Kasumi-1 (cell line): ENCODE data around the gene NOP9.
A peak's percentile ranks its signal among the peaks of the same experiment; 100 is the strongest.

Experiments
- DNase-seq, 2 experiments: peaks; one replicate each; lab custom pipeline; 2025; lab: John Stamatoyannopoulos, UW

NOP9 gene

DNA sequence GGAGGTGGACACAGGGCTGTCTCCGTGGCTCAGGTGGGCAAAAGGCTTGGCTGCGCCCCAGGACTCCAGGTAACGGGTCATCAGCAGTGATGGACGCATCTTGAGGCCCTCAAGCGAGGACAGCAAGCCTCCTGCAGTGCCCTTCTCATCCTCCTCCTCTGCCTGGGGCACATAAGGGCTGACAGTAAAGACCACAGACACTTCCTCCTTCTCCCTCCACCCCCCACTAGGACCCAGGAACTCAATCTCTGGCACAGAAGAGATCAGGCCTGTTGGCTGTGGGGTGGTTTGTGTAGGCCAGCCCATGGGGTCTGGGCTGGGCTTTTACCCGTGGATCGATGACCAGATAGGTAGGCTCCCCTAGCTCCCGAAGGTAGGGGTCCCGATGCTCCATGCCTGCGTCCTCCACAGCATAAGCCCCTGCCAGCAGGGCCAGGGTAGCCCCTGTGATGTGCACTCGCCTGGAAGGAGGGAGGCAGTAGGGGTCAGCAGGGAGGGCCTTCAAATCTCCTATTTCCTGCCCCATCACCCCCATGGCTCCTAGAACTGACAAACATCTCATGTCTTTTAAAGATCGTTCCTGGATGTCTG, 29.5 kb downstream of the NOP9 start:
- peak; percentile 50 to 73 for DNase-seq

DNA sequence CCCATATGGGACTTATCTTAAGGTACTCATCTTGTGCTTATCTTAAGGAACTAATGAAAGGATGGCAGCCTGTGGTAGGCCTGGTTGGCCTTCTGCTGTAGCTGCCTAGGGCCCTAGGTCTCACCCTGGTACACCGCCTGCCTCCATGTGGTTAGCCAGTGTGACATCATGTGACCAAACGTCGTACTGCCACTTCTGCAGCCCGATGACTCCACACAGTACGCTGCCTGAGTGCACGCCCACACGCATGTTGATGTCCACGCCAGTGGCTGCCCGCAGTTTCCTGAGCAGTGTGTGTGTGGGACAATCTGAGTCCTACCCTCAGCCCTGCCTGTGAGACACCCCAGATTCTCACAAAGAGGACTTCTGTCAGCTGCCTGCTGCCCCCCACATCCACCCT, 30.1 kb downstream of the NOP9 start:
- no peak for DNase-seq

DNA sequence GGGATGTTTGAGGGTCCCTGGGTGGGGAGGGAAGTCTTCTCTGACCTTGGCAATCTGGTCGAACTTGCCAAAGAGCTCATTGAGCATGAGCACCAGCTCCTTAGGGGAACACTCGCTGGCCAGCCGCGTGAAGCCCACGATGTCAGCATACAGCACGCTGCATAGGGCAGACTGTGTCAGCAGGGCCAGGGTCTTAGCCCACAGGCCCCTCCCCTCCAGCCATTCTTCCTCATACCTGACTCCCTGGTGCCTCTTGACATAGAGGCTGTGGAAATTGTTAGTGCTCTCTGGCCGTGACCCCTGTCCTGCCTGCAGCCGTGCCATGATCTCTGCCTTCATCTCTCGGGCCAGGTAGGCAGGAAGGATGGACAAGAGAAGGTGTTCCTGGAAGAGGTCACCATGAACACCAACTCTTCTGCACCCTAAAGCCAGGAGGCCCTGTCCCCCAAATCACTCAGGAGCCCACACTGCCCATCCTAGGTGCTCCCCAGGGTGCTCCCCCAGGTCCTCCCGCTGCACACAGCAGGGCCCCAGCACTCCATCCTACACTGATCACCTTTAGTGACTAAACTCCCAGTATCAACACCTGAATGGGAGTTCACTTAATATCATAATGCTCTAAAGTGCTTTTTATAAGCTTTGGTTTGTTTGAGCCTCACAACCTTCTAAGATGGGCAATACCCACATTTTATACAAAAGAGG, 31.5 kb downstream of the NOP9 start:
- DNase-seq = no peak

DNA sequence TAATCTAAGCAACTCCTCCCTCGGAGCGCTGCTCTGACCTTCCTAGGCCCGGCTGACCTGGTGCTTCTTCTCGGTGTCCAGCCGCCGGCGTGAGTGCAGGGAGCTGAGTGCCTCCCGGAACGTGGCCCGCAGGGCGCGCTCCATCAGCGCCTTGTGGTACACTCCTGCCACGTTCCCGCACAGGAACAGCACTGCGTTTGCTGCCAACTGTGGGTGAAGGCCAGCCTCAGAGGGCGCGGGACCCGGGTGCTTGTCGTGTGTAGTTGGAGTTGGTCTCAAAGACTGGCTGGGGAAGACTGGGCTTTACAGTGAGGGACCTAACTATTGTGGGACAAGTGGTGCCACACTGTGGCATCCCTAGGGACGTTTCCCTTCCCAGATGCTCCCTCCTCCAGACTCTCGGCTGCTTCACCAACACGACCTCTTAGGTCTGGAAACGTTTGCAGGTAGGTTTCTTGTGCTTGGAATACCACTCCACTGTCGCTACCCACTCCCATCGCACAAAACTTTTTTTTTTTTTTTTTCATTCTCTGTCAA, 32.1 kb downstream of the NOP9 start:
- no peak for DNase-seq

DNA sequence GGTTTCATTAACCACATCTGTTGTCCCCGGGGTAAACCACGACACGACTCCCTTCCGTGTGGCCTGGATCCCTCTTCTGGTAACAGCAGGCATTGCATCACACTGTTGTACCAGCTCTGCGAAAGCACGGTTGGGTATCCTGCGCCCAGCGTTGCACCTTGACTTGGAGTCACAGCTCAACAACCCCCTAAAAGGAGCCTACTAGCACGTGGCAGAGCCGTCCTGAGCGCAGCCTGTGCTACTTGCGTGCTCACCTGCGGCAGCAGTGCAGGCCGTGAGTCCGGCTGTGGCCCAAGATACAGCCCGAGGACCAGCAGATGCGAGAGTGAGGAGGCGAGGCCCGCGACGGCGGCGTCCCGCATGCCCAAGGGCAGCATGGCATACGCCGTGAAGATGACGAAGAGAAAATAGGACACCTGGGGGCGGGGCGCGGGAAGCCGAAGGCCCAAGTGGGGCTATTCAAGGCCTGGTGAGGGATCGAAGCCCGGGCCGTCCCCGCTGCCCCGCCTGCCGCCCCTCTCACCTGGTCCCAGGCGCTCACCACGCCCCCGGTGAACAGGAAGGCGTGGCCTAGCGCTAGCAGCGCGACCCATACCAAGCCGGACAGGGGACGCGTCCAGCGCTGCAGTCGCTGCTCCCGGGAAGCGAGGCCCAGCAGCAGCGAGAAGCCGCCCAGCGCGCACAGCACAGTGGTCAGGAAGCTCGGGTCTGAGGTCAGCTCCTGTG, 32.8 kb downstream of the NOP9 start:
- DNase-seq = peak; percentile 78 to 81

DNA sequence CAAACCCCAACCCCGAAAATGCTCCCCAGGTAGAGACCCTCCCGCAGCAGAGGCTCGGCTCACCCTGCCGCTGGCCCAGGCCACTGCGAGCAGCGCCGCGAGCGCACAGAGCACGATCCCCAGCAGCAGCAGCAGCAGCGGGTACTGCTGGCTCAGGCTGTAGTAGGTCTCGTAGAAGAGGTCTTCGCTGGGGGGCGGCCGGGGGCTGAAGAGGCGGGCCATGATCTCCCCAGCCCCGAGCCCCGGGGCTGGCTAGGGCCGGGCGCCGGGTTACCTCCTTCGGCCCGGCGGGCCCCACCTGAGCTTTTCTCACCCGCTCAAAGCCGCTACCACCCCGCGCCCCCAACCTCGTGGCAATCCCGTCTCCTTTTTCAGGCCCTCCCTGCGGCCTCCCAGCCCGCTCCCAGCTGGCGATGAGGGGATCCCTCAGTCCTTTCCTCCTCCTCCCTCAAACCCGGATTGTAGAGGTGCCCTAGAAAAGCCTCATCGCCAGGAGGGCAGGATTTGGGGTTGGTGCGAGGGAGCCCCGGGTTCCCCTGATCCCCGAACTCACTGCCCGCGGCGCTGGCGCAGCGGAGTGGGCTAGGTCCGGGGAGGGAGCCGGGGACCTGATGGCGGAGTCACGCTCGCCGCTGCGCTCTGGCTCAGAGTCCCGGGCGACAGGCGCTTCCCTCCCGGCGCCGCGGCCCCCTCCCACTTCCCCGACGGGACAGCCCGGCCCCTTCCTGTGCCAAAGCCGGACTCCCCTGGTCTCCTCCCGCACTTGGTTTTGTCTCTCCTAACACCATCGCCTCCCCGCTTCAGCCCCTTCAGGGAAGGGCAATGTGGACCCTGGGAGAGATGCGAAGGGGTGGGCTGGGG, 35.0 kb downstream of the NOP9 start, which contains the start of gene ADCY4:
ADCY4 (minus strand) TSS at position 641 of the 861 bp plus-strand sequence; CDS start at position 222, 419 bp downstream.
- DNase-seq = no peak

DNA sequence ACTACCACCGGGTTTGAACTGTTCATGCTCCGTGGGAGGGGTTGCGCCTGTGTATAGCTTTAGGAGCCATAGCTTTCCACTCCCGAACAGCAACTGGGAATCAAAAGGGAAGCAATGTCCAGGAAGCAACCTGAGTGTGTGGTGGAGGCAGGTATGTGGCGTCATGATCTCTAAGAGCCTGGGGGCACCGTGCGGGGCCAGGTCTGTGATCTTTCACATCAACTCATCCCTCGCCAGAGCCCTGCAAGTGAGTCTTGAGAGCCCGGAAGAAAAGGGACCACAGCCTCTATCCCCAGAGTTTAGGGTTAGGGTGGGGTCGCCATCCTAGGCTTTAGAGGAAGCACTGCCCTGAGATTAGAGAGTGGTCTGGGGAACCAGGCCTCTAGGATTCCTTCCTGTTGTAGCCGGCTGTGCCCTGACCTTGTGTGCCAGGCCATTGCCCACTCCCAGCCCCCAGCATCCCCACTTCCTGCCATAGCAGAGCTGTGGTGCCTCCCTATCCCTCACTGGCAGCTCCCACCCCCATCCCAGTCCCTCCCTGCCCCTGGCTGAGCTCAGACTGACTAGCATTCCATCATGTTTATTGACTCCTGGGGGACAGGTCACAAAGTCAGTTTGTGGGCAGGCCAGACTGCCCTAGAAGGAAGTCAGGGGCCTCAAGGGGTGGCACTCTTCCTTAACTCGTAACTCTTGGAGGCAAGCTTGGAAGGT, 36.0 kb downstream of the NOP9 start:
- DNase-seq = no peak

DNA sequence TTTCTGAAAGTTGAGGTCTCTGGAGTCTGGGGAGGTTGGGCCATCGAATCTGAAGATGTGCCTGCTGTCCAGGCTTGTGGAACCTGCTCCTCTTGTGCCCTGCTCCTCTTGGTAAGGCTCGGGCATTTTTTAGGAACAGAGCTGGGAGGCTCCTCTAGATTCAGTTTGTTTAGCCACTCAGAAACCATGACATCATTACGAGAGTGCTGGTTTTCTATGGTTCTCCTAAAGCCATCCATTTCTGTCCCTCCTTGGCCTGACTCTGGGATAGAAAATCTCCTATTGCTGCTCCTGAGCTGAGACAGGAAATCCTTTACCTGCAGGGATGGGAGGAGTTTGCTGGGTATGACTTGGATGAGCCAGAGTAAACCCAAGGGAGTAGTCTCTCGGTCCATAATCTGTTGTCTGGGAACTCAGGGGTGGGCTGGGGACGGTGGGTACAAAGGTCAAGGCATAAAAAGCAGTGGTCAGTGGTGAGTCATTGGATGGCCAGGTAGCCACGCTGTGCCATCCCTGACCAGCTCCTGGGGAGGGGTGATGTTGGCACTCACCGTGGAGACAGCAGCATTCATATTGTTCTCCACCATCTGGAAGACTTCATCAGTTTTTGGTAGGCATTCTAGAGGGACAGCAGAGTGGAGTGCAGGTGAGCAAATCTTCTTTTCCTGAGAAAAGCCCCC, 37.6 kb downstream of the NOP9 start:
- no peak for DNase-seq

DNA sequence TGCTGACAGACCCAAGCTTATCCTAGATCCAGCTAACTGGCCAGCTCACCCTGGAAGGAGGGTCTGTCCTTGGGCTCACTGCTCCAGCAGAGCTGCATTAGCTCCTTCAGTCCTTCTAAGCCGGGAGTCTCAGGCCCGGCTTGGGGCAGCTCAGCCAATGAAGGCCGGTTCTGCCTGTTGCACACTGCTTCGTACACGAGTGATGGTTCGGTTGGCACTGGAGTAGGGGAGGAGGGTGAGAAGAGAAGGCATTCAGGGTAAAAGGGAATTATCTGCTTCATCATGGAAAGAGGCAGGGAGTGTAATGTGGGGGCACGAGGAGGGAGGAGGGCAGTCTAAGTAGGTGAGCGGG, 38.1 kb downstream of the NOP9 start:
- DNase-seq = no peak

DNA sequence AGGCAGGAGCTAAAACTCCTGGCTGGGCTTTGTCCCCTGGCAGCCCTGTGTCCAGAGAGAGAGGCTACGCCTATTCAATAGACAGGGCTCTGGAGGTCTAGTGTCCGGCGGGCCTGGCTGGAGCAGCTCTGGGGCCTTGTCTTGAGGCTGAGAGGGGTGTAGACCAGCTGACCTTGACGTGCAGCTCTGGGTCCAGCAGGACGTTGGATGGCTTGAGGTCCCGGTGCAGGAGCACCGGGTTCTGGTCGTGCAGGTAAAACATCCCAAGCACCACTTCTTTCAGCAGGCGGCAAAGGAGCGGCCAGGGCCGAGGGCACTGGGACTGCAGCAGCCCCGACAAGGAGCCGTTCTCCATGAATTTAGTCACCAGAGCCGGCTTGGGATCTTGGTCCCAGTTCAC, 39.2 kb downstream of the NOP9 start:
- DNase-seq = no peak

DNA sequence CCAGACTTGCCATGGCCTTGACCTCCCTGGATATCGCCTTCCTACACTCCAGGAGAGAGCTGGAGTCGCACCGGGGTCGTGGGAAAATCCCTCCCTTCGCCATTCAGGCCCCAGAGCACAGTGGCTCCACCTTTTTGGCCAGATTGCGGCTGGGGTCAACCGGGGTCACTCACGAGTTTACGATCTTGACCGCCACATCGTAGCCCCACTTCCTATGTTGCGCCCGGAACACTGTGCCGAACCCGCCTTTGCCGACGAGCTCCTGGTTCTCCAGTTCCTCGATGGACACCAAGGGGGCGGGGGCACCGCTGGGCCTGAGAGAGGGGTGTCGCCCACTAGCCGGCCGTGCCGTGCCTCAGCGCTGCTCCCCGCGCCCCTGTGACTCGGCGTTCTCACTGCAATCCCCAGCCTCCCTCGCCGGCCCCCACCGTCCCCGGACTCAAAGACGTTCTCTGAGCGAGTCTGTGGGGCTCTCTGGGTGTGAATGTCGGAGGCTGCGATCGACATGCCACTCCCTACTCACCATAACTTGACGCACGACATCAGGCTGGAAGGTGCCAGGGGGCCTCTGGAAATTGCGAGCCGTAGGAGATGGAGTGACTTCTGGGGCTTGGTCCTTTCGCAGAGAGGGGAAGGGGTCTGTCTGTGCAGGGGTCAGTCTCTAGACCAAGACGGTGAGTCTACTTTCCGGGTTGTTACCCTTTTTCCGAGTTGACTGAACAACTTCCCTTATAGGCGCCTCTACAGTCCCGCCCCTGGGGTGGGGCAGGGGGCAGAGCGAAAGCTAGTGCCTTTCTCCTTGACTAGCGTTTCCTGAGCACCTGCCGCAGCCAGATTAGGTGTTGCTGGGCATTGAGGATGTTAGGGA, 39.9 kb downstream of the NOP9 start, which contains the start of gene RIPK3:
RIPK3 (minus strand) TSS at position 708 of the 868 bp plus-strand sequence; CDS start at position 543, 165 bp downstream.
- DNase-seq = peak; percentile 23 to 34

DNA sequence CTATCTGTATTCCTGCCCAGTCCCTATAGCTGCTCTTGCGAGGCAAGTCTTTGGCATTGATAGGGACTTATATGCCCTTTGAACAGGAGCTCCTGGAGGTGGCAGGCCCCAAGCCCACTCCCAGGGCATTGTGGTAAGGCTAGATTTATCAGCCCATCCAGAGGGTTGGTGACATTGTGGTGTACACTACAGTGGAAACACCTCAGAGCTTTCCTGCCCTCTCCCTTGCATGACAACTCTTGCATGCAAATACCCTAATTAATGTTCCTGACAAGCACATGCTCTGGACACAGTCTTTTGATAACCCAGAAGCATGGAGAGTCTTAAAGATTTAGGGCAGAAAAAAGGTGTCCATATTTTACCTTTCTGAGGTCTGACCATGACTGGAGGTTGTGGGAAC, 41.0 kb downstream of the NOP9 start:
- no peak for DNase-seq

DNA sequence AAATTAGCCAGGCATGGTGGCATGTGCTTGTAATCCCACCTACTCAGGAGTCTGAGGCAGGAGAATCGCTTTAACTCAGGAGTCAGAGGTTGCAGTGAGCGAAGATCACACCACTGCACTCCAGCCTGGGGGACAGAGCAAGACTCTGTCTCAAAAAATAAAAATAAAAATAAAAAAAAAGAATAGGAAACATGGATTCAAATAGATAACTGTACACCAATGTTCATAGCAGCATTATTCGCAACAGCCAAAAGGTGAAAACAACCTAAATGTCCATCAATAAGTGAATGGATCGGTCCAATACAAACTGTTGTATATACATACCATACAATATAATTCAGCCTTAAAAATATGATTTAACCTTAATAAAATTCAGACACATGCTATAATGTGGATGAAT, 43.2 kb downstream of the NOP9 start:
- no peak for DNase-seq

DNA sequence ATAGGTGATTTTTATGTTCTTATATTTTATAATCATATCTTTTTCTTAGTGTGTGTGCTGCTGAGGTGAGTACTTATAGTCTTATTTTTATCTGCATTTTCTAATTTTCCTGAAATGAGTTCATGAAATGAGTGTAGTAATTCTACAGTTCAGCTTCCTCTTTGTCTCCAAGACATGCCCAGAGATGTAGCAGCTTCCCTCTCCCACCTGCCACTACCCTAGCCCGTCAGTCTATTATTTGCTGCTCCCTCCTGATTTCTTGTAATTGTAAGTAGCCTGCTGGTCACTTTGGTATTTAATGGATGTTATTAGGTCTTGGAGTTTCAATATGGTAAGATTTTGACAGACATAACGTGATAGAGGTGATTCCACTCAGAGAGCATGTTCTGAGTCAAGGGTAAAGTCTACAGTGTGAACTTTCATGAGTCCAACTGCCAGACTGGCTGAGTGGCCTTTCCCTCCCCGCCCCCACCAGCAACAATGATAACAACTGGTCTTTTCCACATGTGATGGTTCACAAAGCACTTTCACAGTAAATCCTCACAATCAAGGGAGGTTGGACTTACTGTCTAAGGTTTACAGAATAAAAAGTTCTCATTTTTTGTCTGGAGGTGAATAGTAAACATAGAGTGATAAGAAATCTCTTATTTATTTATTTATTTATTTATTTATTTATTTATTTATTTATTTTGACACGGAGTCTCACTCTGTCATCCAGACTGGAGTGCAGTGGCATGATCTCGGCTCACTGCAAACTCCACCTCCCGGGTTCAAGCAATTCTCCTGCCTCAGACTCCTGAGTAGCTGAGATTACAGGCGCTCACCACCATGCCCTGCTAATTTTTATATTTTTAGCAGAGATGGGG, 44.4 kb downstream of the NOP9 start:
- no peak for DNase-seq

DNA sequence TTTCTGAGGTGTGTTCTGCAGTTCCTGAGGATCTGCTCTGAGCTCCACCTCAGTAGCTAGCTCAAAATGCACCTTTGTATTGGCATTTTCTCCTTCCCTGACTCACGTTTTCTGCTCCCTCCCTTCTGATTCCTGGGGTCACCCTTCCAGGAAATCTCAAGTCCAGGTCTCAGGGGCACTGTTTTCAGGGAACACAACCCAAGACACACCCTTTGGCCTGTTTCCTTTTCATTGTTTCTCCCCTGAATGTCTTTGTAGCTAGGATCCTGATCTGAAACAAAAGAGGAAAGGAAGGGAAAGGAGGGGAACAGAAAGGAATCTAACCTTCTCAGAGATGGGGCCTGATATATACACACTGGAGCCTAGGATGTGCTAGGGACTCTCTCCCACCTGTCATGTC, 47.5 kb downstream of the NOP9 start:
- no peak for DNase-seq

DNA sequence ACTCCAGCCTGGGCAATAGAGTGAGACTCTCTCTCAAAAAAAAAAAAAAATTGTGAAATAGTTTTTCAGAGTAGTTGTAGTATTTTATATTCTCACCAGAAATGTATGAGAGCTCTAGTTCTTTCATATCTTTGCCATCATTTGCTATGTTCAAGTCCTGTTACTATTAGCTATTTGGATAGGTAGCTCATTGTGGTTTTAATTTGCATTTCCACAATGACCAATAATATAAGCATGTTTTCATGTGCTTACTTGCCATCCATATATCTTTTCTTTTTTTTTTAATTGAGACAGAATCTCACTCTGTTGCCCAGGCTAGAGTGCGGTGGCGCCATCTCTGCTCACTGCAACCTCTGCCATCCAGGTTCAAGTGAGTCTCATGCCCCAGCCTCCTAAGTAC, 48.5 kb downstream of the NOP9 start:
- DNase-seq = no peak

DNA sequence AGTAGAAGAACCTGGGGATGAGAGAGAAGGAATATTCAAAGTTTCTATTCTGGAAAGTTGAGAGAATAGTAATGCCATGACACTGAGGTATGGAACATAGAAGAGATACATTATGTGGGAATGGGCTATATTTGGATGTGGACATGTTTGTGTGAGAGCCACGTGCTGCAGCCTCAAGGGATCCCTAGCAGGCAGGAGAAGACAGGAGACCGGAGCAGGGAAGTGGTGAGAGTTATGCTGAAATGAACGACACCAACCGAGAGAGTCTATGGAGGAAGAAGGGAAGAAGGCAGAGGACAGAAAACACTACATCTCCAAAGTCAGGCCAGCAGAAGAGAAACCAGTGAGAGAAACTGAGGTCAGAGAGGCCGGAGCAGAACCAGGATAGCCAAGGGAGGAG, 50.1 kb downstream of the NOP9 start:
- DNase-seq = no peak

DNA sequence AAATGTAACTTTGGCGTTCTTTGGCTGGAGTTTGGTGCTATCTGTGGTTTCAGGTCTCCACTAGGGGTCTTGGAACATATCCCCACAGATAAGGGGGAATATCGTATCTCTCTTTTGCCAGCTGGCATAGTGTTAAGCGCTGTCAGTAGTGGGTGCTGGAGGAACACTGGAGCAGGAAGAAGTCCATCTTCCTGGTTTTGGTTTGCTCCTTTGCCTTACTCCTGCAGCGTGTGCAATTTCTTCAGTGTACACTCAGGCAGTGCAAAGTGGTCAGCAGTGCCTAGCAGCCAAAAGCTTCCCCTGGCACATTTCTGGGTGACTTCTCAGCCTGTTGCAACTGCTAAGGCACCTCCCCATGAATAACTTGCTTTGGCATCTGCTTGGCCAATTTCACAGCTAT, 51.9 kb downstream of the NOP9 start:
- peak; percentile 30 to 34 for DNase-seq
